Choroid plexus epithelial cell (primary cell): ENCODE results near the gene EIF4EBP3.

ENCODE experiments used
- DNase-seq: peaks from one replicate; pipeline ENCODE4 v3.0.0-alpha.2; 2010; ENCODE audit warnings: low read depth
- H3K4me3 ChIP-seq: 2 replicates; pipeline ENCODE4 v1.5.1; 2011; ENCODE audit warnings: low read depth, mild to moderate bottlenecking, control low read depth, low read length, moderate library complexity
- TF ChIP-seq, protein P1 (sequence below): conservative IDR thresholded peaks from 2 replicates; pipeline ENCODE4 v1.5.1; 2011; ENCODE audit warnings: low read depth, mild to moderate bottlenecking, control low read depth, inconsistent platforms, low read length, moderate library complexity

The EIF4EBP3 gene

DNA sequence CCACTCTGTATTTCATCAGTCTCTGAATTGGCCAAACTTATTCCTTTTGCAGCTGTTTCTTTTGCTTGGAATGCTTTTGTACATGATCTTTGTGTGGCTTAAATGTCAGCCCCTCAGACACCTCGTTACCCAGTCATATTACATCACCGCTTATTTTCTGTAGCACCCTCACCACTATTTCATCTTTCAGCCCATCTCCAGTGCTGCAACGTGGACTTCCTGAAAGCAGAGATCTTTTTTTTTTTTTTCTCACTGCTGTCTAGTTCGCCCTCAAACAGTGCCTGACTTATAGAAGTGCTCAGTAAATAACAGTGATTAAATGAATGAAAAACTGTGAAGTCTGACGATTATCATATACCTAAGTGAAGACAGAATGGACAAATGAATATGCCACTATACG lies 9.0 kb downstream of the EIF4EBP3 start:
- TF ChIP-seq, protein P1, sequence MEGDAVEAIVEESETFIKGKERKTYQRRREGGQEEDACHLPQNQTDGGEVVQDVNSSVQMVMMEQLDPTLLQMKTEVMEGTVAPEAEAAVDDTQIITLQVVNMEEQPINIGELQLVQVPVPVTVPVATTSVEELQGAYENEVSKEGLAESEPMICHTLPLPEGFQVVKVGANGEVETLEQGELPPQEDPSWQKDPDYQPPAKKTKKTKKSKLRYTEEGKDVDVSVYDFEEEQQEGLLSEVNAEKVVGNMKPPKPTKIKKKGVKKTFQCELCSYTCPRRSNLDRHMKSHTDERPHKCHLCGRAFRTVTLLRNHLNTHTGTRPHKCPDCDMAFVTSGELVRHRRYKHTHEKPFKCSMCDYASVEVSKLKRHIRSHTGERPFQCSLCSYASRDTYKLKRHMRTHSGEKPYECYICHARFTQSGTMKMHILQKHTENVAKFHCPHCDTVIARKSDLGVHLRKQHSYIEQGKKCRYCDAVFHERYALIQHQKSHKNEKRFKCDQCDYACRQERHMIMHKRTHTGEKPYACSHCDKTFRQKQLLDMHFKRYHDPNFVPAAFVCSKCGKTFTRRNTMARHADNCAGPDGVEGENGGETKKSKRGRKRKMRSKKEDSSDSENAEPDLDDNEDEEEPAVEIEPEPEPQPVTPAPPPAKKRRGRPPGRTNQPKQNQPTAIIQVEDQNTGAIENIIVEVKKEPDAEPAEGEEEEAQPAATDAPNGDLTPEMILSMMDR: no peak
- peak overlapping the region; percentile 87 for H3K4me3 ChIP-seq
- peak; percentile 71 for DNase-seq

DNA sequence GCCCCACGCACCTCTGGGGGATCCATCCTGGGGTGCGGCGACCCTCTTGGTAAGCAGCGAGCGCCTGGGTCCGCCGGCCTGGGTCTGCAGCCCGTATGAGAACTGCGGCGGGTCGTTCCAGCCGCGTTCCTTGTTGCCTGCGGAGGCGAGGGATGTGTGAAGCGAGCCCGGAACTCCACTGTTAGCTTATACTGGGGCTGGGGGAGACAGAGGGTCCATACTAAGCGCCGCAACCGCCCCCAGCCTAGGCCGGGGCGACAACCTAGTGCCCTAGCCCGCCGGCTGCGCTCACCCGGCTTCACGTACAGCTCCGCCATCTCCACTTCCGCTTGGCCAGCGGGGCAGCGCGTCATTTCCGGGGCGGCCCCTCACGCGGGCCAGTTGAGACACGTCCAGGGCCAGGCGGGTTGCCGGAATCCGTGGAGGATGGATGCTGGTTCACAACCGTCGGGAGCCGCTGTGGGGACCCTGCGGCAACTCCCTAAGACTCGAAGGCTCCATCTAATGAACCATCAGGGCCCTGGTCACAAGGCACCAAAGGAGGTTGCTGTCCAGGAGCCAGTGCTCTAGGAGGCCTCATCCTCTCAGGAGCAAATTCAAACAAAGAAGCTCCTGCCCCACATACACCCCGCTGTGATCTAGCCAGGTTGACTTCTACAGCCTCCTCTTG lies 9.8 kb downstream of the EIF4EBP3 start, which contains the start of gene SRA1:
TSS of gene SRA1 (minus strand) at position 338 of the 670 bp plus-strand sequence. CDS start at position 317, 21 bp downstream.
- TF ChIP-seq, protein P1: no peak
- peak within 1 kb of the TSS; percentile 87 for H3K4me3 ChIP-seq
- peak; percentile 92 for DNase-seq

DNA sequence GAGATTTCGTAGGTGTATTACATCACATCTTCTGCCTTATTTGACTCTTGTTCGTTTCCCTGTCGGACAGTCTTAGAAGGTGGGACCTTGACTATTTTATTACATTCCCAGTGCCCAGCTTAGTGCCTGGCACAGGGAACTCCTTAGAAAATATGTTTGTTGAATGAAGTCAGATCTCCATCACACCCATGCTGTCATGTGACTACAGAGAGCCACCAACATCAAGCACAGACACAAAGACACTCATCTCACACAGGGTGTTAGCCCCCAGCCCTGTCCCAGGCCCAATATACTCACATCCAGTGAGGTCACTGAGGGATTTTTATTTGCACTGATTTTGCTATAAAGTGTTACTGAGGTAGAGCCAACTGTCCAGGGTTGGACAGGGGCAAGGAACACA lies 10.5 kb downstream of the EIF4EBP3 start:
- TF ChIP-seq, protein P1: no peak
- no peak overlapping the region for H3K4me3 ChIP-seq
- DNase-seq: no peak

DNA sequence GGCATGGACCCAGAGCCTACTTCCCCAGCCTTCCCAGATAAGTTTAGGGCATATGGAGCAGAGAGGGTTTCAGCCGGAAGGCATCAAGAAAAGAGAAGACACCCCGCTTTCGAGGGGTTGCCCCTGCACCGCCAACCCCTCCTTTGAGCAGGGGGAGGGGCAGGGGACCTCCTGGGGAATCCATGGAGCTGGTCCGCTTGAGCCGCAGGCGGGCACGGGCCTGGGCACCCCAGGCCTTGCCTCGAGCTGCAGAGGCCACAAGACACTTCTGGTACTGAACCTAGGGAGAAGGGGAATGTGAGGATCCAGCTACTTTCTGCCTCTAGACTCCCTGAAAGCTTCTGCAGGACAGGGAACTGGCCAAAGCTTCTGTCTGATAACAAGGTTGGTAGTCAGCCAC lies 11.1 kb downstream of the EIF4EBP3 start:
- DNase-seq: no peak
- TF ChIP-seq, protein P1: no peak

DNA sequence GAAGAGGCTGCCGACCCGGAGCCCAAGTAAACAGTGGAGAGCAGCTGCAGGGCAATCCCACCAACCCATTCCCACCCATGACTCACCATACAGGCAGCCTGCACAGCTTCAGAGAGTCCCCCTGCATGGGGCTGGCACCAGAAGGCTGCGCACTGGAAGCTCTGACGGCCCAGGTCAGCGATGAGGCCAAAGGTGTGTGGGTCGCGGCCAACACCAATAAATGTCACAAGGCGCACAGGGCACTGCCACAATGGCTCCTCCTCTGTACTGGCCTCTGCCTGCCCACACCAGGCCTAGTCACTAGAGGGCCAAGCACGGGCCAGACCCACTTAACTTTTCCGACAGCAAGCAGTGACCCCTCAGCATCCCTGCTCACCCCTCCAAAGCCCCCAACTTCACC lies 12.8 kb downstream of the EIF4EBP3 start:
- no peak overlapping the region for H3K4me3 ChIP-seq
- TF ChIP-seq, protein P1: no peak
- DNase-seq: no peak

More for the DNA sequence above, 11.1 kb downstream of the EIF4EBP3 start:
- H3K4me3 ChIP-seq: no peak overlapping the region

DNA sequence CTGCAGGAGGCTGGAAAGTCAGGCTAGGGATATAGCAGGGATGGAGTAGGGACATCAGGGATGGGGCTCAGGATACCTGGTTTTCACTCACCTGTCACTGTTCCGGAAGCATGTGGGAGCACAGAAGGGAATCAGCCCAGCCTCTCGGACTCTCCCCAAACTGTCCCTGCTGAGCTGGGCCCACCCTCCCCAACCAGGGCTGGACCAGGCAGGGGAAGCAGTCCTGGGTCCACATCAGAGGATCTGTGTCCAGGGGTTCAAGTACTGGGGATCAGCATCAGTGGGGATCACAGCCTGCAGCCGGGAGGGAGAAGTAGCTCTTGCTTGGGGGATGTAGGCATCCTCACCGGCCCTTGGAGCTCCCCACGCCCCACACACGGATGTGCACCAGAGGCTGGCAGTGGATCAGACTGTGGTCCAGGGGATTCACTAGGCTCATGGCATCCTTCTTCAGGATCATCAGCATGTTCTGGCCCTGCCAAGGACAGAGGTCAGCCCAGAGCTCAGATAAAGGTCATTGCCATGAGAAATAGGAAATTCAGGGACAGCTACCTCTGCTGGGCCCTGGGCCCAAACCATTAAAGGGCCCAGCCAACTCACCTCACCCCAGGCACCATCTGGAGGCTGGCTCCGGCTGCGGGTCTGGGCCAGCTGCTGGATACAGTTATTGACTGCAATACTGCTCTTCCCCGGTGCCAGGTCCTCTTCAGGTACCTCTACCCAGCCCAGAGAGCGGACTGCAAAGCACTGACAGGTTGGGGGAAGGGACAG lies 14.5 kb downstream of the EIF4EBP3 start:
- TF ChIP-seq, protein P1: no peak
- DNase-seq: no peak
- no peak overlapping the region for H3K4me3 ChIP-seq

DNA sequence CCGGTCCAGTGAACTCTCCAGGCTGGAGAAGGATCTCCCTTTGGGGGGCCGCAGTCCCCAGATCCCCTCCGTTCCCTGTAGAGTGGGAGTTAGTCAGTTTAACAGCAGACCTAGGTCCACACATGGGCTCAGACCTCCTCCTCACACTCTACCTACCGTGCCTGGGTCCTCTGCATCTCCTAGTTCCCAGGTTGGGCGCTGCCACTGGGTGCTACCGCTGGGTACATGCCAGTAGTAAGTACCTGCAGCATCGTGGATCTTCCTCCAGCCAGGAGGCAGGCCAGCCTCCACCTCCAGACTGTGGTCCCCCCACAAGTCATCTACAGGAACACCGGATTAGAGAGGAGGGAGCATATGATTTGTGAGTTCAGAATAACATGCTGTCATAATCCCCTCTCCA lies 16.1 kb downstream of the EIF4EBP3 start:
- H3K4me3 ChIP-seq: peak overlapping the region; percentile 76
- DNase-seq: no peak
- TF ChIP-seq, protein P1: no peak
